Measurements from ENCODE around the gene NUP160. TPM values are rescaled to one million over a fixed set of nuclear protein-coding genes. Genes with fewer than 3 reads are reported as not detected.

The NUP160 gene
- polyA plus RNA-seq, 1 donor from 2014 or later, result 45.5 TPM

DNA sequence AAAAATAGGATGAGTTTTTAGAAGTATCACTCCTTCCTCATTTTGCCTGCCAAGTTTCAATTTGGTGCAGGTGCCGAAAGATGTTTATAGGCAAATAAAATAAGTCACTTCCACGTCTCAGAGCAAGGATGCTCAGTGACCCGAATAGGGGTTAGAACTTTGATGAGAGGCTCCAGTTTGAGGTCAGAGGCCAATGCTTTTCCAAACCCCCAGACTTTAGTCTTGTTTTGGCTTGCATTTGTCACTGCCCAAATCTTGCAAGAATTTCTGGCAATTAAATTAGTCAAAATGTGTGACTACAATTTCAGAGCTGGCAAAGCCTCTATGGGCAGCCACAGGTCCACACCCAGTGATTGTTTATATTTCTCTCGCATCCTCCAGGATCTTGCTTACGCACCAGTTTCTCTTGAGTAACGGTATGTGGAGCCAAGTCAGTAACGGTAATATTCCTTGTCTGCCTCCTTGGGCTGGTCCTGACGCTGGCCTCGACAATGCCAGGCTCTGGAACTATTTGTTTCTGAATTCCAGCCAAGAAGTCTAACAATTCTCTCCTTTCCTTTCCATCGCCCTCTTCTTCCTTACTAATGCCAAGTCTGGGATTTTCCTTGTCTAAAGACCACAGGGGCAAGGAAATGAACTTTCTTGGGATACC is 9.9 kb upstream of the NUP160 start:
- no peak overlapping the region for H3K4me3 ChIP-seq (ENCODE audit: low read length)
- H3K27ac ChIP-seq (ENCODE audit: low read length), result no peak overlapping the region
- no peak overlapping the region for H3K4me2 ChIP-seq (ENCODE audit: low read length)

DNA sequence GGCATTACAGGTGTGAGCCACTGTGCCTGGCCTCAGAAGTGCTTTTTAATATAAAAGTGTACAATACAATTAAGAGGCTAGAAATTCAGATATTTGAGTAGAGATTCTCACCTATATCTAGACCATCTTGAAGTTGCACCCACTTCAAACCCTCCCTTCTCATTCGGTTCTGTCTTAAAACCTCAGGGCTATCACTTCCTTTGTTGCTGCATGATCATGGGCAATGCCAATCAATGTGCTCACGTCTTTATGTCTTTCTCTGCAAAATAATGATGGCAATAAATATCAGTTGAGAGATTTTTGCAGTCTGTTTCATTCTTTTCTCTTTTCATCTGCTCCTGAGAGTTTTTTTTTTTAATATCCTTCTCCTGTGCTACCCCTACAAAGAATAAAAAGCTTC is 9.3 kb upstream of the NUP160 start:
- Histone ChIP-seq H2AFZ (ENCODE audit: low read depth, low read length) (no peak overlapping the region), H3K4me2 (ENCODE audit: low read length) (no peak overlapping the region), H4K20me1 (ENCODE audit: insufficient read depth) (no peaks in the 10 kb centered on the region), H3K79me2 (replicated peaks; ENCODE audit: insufficient read depth, low read length) (no peaks in the 10 kb centered on the region), H3K9me2 (ENCODE audit: insufficient read depth, low read length) (no peaks in the 10 kb centered on the region), H3F3A (ENCODE audit: insufficient read depth, low read length, poor library complexity, severe bottlenecking) (no peaks in the 10 kb centered on the region), H3K36me3 (ENCODE audit: insufficient read depth, low read length) (no peaks in the 10 kb centered on the region), H3K27ac (ENCODE audit: low read length) (no peak overlapping the region), H3K4me3 (ENCODE audit: low read length) (no peak overlapping the region), H3K27me3 (ENCODE audit: insufficient read depth, low read depth, low read length) (no peaks in the 10 kb centered on the region), H3K9ac (ENCODE audit: low read length) (no peak overlapping the region), H3K9me3 (ENCODE audit: low read length) (no peaks in the 10 kb centered on the region)
- no peak for TF ChIP-seq EP300 (conservative IDR thresholded peaks at IDR 0.05; ENCODE audit: poor library complexity, severe bottlenecking)
- TF ChIP-seq MXI1 (conservative IDR thresholded peaks at IDR 0.05; ENCODE audit: poor library complexity, severe bottlenecking), result no peak
- no peak for TF ChIP-seq SMC3 (conservative IDR thresholded peaks at IDR 0.05; ENCODE audit: poor library complexity)
- no peak for TF ChIP-seq EZH2 (IDR thresholded peaks at IDR 0.05; ENCODE audit: borderline replicate concordance, insufficient read depth, low read length, poor library complexity, severe bottlenecking)
- TF ChIP-seq, protein P1, sequence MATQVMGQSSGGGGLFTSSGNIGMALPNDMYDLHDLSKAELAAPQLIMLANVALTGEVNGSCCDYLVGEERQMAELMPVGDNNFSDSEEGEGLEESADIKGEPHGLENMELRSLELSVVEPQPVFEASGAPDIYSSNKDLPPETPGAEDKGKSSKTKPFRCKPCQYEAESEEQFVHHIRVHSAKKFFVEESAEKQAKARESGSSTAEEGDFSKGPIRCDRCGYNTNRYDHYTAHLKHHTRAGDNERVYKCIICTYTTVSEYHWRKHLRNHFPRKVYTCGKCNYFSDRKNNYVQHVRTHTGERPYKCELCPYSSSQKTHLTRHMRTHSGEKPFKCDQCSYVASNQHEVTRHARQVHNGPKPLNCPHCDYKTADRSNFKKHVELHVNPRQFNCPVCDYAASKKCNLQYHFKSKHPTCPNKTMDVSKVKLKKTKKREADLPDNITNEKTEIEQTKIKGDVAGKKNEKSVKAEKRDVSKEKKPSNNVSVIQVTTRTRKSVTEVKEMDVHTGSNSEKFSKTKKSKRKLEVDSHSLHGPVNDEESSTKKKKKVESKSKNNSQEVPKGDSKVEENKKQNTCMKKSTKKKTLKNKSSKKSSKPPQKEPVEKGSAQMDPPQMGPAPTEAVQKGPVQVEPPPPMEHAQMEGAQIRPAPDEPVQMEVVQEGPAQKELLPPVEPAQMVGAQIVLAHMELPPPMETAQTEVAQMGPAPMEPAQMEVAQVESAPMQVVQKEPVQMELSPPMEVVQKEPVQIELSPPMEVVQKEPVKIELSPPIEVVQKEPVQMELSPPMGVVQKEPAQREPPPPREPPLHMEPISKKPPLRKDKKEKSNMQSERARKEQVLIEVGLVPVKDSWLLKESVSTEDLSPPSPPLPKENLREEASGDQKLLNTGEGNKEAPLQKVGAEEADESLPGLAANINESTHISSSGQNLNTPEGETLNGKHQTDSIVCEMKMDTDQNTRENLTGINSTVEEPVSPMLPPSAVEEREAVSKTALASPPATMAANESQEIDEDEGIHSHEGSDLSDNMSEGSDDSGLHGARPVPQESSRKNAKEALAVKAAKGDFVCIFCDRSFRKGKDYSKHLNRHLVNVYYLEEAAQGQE (IDR thresholded peaks at IDR 0.05; ENCODE audit: borderline replicate concordance), result no peak
- TF ChIP-seq, protein P2, sequence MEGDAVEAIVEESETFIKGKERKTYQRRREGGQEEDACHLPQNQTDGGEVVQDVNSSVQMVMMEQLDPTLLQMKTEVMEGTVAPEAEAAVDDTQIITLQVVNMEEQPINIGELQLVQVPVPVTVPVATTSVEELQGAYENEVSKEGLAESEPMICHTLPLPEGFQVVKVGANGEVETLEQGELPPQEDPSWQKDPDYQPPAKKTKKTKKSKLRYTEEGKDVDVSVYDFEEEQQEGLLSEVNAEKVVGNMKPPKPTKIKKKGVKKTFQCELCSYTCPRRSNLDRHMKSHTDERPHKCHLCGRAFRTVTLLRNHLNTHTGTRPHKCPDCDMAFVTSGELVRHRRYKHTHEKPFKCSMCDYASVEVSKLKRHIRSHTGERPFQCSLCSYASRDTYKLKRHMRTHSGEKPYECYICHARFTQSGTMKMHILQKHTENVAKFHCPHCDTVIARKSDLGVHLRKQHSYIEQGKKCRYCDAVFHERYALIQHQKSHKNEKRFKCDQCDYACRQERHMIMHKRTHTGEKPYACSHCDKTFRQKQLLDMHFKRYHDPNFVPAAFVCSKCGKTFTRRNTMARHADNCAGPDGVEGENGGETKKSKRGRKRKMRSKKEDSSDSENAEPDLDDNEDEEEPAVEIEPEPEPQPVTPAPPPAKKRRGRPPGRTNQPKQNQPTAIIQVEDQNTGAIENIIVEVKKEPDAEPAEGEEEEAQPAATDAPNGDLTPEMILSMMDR (IDR thresholded peaks at IDR 0.05; ENCODE audit: poor library complexity, severe bottlenecking), result no peak

More for the DNA sequence above, 9.9 kb upstream of the NUP160 start:
- no peaks in the 10 kb centered on the region for H3K9me2 ChIP-seq (ENCODE audit: insufficient read depth, low read length)
- no peaks in the 10 kb centered on the region for H3F3A ChIP-seq (ENCODE audit: insufficient read depth, low read length, poor library complexity, severe bottlenecking)
- H3K9ac ChIP-seq (ENCODE audit: low read length), result no peak overlapping the region
- H3K27me3 ChIP-seq (ENCODE audit: insufficient read depth, low read depth, low read length), result no peaks in the 10 kb centered on the region
- TF ChIP-seq SMC3 (conservative IDR thresholded peaks at IDR 0.05; ENCODE audit: poor library complexity) (no peak), POLR2AphosphoS5 (IDR thresholded peaks at IDR 0.05) (no peak), EP300 (conservative IDR thresholded peaks at IDR 0.05; ENCODE audit: poor library complexity, severe bottlenecking) (no peak), TAF1 (IDR thresholded peaks at IDR 0.05; ENCODE audit: low read depth) (no peak), EZH2 (IDR thresholded peaks at IDR 0.05; ENCODE audit: borderline replicate concordance, insufficient read depth, low read length, poor library complexity, severe bottlenecking) (no peak), MXI1 (conservative IDR thresholded peaks at IDR 0.05; ENCODE audit: poor library complexity, severe bottlenecking) (no peak), RAD21 (conservative IDR thresholded peaks at IDR 0.05) (no peak)
- TF ChIP-seq, protein P2 (IDR thresholded peaks at IDR 0.05; ENCODE audit: poor library complexity, severe bottlenecking), result no peak
- TF ChIP-seq, protein P1 (IDR thresholded peaks at IDR 0.05; ENCODE audit: borderline replicate concordance), result no peak
- H3K9me3 ChIP-seq (ENCODE audit: low read length), result no peaks in the 10 kb centered on the region
- H3K36me3 ChIP-seq (ENCODE audit: insufficient read depth, low read length), result no peaks in the 10 kb centered on the region
- no peak overlapping the region for H2AFZ ChIP-seq (ENCODE audit: low read depth, low read length)
- H4K20me1 ChIP-seq (ENCODE audit: insufficient read depth), result no peaks in the 10 kb centered on the region
- H3K79me2 ChIP-seq (replicated peaks; ENCODE audit: insufficient read depth, low read length), result no peaks in the 10 kb centered on the region
